HG02852 (cell line): ENCODE data around the gene MYEOV.

Source experiments
- ATAC-seq: cut with Tn5 transposase; IDR thresholded peaks from one replicate; pipeline ENCODE4 v1.9.1; 2021; ENCODE audit warnings: mild to moderate bottlenecking, moderate library complexity; ENCODE audit not compliant: unreplicated experiment

The MYEOV gene

GRCh38 chr11:69265210-69265609 is 28.7 kb upstream of the MYEOV start:
- no peak for ATAC-seq

DNA sequence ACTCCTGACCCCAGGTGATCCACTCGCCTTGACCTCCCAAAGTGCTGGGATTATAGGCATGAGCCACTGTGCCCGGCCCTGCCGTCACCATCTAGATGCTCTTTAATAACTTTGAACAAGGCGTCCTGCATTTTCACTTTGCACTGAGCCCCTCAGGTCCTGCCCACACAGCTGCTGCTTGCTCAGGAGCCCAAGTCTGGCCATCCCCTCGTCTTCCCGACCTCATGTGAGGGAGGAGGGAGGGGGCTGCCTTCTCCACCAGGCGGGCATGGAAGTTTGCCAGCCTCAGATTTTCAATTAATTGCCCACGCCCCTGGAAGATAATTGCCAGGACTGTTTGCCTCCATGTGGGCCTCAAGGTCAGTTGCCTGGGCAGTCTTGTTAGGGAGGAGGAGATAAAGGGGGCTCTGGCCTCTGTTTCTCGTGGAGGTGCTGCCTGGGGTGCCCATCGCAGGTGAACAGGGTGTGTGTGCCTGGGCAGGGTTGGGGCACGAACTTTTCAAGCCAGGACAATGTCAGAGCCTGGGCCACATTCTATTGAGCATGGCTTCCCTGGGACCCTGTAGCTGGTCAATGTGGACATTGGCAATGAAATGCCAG is 27.9 kb upstream of the MYEOV start:
- no peak for ATAC-seq

DNA sequence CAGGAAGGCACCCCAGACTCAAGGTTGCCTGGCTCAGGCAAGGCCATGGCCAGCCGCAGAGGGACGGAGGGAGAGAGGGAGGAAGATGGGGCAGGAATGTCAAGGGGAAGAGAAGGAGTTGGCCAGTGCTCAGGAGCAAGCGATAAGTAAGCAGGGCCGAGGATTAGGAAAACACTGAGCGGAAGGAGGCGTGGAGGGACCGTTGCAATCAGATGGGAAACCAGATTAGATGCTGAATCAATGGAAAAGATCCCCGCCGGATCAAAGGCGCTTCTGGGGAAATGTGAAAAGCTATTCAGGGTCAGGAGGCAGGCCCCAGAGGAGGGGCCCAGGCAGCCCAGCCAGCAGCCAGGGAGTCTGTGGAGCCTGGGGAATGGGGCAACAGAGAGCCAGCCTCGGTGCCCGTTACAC is 26.6 kb upstream of the MYEOV start:
- ATAC-seq: no peak

GRCh38 chr11:69268911-69269310 is 25.0 kb upstream of the MYEOV start:
- no peak for ATAC-seq

DNA sequence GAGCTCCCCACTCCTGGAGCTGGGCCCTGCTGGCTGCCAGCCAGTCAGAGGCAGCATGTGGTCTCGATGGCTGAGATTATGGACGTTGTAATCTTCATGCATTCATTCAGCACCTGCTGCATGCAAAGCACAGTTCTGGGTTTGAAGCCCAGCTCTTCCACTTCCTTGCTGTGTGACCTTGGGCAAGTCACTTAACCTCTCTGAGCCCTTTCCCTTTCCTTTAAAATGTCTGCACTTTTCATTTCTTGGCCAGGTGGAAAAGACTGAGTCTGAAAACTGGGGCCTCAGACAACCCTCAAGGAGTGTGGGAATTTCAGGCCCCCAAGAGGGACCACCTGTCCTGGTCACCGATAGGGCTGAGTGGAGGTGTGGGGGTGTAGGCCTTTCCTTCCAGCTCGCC is 24.6 kb upstream of the MYEOV start:
- no peak for ATAC-seq

DNA sequence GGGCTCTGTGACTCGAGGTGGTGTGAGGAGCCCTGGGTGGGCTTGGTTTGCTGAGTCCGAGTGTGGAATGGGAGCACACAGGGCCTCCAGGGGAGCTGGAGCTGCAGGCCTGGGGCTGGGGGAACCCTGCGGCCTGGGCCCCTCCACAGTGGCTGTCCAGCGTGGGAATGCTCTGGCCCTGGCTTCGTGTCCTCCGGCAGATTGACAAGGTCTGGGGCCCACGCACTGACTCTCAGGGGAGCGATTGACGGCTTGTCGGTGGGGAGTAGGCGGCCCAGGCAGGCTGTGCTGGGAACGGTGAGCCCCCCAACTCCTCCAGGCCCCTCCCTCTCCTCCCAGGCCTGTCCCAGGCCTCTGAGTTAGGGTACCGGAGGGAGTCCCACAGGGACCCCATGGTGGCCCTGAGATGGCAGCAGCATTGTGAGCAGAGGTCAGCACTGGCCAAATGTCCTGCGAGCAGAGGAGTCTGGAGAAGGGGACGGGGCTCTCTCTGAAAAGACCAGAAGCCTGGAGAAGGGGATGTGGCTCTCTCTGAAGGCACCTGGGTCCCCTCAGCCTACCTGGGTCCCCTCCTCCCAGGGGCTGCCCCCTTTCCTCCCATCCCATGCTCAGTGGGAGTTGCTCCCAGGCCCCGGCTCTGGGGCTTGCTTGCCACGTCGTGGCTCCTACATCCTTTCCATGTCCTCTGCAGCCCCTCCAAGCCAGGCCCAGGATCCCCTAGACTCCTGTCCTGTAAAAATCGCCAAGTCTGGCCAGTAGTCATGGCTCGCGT is 23.8 kb upstream of the MYEOV start:
- no peak for ATAC-seq

DNA sequence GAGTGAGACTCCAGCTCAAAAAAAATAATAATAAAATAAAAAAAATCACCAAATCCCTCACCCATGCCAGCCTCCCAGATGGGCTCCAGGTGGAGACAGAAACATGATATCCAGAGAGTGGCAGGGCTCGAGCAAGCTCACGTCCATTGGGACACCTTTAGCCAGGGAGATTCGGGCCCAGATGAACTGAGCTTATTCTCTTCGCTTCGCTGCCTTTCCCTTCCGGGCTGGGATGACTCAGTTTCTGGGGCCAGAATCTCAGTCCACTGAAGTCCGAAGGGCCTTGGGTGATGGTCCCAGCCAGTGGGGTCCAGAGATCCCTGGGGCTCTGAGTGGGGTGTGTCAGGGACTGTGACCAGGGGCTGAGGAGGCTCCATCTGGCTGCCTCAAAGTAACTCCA is 23.0 kb upstream of the MYEOV start:
- ATAC-seq: no peak

DNA sequence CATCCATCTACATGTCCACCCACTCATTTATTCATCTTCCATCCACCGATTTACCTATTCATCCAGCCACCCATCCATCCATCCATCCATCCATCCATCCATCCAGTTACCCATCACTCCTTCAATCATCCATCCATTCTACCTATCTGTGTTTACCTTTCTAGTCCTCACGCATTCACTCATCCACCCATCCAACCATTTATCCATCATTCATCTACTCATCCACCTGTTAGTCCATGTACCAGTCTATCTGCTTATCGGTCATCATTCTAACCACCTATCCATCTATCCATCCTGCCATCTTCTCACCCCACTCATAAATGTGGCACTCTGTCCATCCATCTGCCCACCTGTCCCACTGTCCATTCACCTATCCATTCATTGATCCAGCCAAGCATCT is 21.9 kb upstream of the MYEOV start:
- ATAC-seq: no peak

GRCh38 chr11:69272831-69273485 is 21.0 kb upstream of the MYEOV start:
- ATAC-seq: no peak

GRCh38 chr11:69273571-69273970 is 20.4 kb upstream of the MYEOV start:
- no peak for ATAC-seq

GRCh38 chr11:69274531-69275016 is 19.4 kb upstream of the MYEOV start:
- ATAC-seq: no peak

- ATAC-seq: no peak
These were observed 18.8 kb upstream of the MYEOV start for GRCh38 chr11:69275178-69275577.

DNA sequence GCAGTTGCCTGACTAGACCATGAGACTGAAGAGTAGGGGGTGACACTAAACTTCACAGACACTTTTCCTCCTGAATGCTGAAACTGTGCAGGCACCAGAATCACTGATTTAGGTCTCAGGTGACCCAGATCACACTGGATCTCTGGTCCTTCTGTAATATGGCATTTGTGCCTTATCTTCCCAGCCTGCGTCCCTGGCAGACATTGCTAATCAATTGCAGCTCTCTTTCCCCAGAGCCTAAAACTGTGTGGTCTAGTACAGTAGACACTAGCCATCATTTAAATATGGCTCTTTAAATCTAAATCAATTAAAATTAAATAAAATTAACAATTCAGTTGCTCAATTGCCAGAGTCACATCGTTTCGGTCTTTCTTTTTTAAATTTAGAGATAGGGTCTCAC is 17.8 kb upstream of the MYEOV start:
- no peak for ATAC-seq

DNA sequence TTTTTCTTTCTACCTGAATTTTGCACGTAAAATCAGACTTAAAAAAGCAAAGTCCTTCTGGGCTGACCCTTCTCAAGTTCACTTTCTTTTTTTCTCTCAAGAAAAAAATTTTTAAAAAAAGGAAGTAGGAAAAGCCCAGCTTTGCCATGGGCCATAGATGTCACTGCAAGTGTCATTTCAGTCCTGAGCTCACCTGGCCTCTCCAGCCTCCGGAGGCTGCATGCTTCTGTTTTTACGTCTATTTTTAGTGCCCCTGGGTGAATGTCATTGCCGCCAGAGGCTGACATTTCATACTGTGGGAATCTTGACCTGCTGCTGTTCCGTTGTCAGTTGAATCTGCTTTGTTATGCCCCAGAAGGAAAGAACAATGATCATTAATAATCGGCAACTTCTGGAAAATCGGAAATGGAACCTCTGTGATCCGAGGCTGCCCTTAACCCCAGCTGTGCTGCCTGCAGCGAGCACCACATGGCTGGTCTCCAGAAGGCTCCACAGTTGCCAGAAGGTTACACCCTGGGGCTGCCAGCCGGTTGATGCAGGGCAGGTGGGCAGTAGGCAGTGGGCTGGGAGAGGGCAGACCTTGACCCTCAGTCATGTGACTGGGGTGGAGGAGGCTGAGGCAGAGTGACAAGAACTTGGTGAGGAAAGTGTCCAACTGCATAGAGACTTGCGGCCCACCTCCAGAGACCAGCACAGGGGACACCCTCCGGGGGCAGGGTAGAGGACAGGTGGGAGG is 16.7 kb upstream of the MYEOV start:
- ATAC-seq: no peak

- ATAC-seq: no peak
These were observed 15.7 kb upstream of the MYEOV start for GRCh38 chr11:69278091-69278867.

- ATAC-seq: no peak
These were observed 13.5 kb upstream of the MYEOV start for GRCh38 chr11:69280451-69280850.

- no peak for ATAC-seq
These were observed 13.0 kb upstream of the MYEOV start for GRCh38 chr11:69280994-69281393.

DNA sequence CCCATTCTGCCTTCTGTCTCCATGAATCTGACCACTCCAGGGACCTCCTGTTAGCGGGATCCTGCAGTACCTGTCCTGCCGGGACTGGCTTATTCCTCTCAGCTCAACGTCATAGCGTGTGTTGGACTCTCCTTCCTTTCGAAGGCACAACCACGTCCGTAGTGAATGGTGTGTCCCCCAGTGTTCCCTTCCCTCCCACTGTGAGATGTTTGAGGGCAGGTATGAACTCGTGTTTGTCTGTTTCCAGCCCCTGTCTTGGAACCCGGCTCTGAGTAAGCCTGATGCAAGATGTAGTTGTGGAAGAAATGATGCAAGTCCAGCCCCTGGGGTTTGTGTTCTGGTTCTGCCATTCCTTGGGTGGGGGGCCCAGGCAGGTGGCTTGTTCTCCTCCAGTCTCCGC is 10.5 kb upstream of the MYEOV start:
- no peak for ATAC-seq

DNA sequence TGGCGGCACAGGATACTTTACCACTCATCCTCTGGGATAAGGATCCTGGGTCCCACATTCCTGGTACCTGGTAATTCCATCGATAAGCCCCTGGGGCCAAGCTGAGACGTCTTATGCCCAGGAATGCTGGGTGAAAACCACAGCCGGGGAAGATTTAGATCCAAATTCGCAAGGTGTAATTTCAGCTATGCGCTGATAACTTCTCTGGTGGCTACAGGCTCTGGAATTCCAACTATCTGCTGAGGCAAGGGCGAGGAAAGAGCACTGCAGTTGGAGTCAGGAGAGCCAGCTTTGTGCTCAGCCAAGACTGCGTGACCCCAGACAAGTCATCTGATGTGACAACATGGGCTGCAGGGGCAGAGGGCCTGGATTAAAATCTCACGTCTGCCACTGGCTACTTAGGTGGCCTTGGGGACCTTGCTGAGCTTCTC is 9.9 kb upstream of the MYEOV start:
- ATAC-seq: no peak

- ATAC-seq: no peak
These were observed 8.9 kb upstream of the MYEOV start for GRCh38 chr11:69285091-69285490.

GRCh38 chr11:69285766-69286165 is 8.2 kb upstream of the MYEOV start:
- no peak for ATAC-seq
